ENCODE data around the gene AMY2B.
"Not testable (repeated sequence)": the region's sequence is repeated elsewhere in the genome, so short reads cannot be mapped to it uniquely, and the experiment has no call there.

DNA sequence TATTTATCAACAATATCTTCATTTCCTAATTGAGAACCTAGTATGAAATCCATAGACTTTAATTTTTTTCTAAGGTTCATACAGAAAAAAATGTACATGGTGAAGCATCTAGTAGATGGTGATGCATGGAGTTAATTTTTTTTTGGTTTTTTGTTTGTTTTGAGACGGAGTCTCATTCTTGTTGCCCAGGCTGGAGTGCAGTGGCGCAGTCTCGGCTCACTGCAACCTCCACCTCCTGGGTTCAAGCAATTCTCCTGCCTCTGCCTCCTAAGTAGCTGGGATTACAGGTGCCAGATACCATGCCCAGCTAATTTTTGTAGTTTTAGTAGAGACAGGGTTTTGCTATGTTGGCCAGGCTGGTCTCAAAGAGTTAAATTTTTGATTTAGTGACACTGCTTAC is 10.3 kb upstream of the AMY2B start:
- TF ChIP-seq CTCF, POLR2AphosphoS5 (IDR thresholded peaks at IDR 0.05): not testable (repeated sequence)
